Tongue (tissue), 2 donors: ENCODE measurements around the gene RBM19. TPM values are rescaled to one million over a fixed set of nuclear protein-coding genes. Genes with fewer than 3 reads are reported as not detected.

Experiments used
- DNase-seq: peaks from one replicate; pipeline ENCODE4 v3.0.0-alpha.2; 2015
- total RNA-seq: library from RNA; depleted of rRNA; stranded (reverse); fragments of >200 nt; gene quantifications from one replicate; pipeline ENCODE4 v1.2.3, GENCODE V29; 2014

The RBM19 gene
- total RNA-seq, 1 donor from 2014 or later = 19.5 TPM

DNA sequence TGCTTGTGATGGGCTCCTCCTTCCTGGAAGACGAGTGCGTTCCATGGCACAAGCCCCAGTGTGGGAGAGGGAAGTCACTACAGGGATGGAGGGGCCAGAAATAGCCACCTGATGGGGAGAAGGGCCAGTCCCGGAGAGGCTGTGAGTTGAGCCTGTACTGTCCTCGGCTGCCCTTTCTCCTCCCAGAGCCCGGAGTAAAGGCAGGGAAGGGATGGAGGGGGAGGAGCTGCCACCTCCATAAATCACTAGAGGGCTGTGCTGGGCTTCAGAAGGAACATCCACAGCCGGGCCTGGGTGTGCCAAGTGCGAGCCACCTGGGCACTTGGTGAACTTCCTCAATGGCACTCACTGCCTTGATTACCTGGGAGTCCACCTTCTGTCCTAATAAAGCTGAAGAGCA is 110.1 kb downstream of the RBM19 start:
- DNase-seq = no peak

DNA sequence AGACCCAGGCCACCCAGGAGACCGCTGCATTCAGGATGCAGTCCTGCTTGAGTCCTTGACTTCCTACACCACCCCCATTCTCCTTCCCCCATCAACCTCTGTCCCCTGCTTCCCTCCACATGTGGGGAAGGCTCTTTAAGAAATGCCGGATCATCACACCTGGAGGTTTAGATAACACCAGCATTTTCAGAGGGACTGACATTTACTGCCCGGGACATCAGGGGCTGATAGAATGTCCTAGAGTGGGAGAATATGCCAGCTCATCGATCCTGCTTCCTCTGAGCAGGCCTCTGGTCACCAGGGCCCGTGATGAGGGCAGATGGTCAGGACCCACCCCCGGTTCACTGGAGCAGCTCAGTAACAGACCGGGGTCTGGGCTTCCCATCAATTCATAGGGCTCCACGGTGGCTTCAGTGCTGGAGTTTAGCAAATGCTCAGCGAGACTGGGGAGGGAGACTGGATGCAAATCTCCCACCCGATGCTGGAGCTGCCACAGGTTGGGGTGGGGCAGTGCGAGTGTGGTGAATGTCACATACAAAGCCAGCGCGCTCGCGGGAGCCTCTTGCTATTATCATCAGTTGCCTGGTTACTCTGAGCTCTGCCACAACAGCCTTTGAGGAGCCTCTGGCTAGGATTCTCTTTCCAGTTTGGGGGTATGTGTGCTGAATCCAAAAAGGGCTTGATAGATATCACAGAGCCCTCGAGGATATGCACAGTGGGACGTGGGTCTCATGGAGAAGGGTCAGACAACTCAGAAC is 111.6 kb downstream of the RBM19 start:
- no peak for DNase-seq

DNA sequence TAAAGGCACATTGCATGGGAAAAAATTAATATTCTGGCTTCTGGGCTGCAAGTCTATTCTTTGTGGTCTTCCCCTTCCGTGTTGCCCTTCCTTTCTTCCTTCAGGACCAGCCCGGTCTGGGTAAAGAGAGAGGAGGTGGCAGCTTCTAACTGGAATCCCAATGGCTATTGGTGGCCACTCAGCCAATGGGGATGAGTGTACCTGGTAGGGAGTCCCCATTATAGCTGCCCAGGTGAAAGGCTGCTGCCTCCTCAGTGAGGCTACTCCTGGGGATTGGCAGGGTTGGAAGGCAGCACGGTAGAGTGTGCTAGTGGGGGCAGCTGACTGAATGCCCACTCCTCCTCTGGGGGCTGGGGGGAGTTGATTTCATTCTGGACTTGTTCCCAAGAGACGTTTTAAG is 112.6 kb downstream of the RBM19 start:
- DNase-seq = no peak

DNA sequence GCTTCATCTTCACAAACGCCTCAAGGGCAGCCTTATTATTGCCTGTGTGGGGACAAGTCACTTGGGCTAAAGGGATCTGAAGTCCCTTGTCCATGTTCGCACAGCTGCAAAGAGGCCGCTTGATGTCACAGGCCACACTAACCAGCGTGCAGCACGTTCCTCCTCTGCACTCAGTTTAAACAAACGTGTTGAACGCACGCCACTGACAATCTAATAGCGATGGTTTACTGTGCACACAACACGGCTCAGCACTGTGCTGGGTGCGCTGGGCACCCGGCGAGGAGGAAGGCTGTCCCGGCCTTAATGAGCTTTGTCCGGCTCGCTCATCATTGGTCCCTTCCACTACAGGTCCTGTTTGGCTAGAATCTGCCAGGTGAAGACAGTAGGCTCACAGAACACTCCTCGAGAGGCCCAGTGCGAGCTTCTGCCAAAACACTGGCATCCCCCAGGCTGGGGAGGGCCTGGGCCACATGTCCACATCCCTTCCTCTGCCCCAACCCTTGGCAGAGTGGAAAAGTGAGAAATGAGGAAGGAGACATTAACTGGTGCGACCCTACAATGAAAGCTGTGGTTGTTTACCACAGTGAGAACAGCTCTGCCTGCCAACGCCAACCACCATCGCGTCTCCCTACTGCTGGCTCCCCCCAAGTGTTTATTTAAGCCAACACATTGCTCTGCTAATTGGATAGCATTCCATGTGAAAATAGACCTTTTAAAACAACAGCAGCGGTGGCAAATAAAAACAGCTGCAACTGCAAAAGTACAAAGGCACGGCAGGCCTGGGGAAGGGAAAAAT is 113.2 kb downstream of the RBM19 start:
- DNase-seq = peak; percentile 42

DNA sequence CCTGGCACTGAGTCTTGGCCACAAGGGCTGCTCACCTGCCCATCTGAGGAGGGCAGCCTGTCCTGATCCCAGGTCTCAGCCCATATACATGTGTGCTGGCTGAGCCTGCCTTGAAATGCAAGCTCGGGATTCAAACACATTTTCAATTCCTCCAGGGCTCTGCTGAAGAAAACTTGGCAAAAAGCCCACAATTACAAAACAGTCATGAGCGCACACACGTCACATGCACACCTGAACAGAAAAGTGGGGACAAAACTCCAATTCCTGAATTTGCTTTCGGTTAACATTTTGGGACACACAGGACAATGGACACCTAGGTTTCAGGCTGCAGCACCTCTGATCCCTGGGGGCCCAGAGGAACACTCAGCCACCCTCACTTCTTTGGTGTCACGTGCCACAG is 113.9 kb downstream of the RBM19 start:
- peak; percentile 71 for DNase-seq

DNA sequence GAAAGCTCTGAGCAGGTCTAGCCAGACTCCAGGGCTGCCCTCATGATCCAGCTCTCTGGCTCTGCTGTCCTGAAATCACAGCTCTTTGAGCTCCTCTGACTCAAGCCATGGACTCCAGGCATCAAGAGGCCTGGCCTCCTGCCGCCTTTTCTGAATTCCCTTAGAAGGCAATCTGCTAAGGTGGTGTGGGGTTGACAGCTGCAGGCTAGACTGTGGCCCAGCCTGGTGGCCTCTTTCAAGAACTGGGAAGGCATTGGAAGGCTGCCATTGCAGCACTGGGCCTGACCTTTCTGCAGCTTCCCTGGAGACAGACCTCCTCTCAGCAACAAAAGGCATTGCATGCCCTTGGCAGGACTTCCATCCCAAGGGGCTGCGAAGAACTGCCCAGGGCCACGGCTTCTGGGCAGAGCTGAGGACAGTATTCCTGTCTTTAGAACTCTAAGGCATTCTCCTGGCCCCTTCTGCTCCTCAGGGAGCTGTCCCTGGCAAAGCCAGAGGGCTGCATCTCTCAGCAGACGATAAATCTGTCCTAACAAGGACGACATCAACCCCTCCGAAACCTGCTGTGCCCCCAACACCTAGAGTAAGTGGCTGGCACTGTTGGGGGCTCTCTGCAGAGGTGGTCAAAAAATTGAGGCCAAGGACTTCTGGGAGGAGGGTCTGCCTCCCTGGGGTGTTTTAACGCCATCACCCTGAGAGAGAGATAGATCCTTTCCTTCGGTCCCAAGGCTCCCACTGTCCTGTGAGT is 115.6 kb downstream of the RBM19 start:
- DNase-seq = peak; percentile 86

DNA sequence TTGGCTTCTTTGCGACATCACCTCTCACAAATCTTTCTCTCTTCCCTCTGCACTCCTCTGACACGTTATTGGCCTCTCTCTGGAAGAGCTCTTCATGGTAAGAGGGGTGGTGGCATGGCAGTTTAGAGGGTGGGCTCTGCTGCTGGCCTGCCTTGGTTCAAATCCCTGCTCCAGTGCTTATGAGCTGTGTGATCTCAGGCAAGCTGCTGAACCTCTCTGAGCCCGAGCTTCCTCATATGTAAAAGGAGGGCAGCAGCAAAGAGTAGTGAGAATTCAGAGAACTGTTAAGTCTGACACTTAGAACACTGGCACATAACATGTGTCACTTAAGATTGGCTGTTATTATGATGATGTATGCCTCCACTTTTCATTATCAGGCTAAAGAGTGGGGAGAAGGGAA is 118.3 kb downstream of the RBM19 start:
- DNase-seq = no peak

DNA sequence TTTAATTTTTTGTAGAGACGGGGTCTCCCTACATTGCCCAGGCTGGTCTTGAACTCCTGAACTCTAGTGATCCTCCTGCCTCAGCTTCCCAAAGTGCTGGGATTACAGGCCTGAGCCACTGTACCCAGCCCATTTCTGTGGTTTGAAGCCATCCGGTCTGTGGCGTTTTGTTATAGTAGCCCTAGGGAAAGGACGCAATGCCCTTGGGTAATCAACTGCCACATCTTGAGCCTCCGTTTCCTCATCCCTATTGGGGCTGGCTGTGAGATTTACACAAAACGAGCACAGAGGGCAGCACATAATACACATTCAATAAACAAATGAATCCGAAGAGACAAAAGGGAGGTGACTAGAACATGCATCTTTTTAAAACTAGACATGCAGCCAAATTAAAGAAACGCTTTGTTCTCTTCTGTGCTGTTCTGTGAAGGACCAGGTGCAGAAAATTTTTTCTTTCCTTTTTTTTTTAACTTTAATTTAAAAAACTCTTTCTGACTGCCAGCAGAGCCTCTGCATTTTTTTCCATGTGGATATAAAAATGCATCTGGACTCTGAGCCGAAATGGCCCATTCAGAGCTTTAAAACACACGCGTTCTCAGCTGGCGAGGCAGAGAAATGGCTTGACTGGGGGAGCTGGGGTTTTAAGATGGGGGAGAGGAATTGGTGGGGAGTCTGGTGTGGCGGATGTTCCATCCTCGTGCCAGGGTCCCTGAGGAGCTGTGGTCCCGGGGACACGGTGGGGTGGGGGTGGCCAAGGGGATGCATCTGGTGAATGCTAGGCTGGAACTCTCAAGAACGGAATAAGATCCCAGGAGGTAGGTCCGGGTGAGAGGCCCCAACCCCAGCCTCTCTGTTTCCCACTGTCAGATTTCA is 119.0 kb downstream of the RBM19 start:
- peak; percentile 56 for DNase-seq

DNA sequence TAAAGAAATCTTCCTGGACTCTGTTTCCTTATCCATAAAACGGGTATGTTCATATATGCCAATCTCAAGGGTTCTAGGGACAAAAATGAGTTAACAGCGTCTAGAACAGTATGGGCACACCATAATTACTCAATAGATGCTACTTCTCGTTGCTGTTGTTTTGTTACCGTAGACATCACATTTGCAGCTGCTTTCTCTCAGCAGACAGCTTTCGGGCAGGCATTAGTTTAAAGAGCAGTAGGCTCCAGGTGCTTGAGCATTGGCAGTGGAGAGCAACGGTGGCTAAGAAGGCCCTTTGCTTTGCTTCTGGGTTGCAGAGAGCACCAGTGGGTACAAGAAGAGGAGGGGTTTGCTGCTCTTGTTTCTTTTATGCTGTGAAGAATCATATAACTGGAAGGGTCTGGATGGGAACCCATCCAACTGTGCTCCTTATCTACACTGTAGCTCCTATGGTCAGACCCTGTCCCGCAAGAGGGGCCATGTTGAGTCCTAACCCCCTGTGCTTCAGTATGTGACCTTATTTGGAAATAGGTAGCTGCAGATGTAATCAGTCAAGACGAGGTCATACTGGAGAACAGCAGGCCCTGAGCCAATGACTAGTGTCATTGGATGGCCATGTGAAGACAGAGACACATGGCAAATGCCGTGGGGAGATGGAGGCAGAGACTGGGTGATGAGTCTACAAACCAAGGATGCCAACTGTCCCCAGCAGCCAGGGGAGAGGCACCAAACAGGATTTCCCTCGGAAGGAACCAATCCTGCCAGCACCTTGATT is 120.0 kb downstream of the RBM19 start:
- peak; percentile 57 for DNase-seq

DNA sequence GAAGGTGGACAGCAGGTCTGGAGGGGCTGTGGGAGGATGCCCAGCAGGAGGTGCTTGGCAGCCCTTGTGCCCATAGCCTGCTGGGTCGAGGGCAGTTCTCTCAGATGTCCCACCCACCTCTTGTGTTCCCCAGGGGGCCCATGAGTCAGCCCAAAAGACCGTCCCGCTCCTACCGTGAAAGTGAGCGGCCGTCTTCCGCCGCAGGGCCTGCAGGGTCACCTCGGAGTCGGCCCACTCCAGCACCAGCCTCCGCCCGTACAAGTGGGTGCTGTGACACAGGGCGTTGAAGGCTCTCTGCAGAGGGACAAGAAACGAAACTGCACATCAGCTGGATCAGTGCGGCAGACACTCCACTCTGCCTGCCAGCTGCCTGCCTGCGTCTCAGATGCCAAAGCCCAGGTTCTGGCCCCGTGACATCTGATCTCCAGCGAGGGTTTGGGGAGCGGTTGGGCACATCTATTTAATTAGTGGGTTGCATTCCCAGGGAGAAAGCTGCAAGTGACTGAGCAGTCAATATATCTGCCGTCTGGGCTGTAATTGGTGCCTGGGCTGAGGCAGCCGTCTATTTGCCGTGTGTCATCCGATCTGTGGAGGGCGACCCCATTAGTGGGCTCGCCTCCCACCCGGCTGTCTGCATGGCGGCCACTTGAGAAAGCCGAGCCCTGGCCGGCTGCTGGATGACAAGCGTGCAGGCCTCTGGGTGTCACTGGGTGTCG is 121.5 kb downstream of the RBM19 start:
- DNase-seq = peak; percentile 69

DNA sequence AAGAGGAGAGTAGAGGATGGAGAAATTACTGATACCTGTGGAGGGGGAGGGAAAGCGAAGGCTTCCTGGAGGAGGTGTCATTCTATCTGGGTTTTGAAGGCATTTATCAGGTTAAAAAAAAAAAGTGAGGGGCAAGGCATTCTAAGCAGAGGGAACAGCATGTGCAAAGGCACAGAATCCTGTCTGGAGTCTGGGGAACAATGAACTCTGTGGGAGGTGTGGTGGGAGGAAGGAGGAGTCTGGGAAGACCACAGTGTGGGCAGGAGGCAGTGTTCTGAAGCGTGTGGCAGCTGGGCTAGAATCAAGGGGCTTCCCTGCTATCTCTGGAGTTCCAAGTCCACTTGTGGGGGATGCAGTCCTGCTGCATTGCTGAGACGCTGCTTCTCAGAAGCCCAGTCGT is 123.4 kb downstream of the RBM19 start:
- no peak for DNase-seq

DNA sequence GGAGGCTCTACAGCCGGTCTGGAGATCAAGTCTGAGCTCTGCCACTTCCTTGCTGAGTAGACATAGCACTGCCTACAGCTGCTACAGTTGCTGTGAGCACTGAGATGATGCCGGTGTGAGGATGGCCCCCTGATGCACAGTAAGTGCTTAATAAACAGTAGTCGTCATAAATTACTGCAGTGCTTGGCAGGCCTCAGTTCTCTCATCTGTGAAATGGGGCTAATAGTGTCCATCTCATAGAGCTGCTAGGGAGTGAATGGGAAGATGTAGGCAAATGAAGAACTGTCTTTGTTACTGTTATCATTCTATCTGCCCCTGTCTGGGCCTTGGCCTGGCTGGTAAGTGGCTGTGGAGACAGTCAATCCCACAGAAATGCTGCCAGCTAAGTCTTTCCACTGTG is 124.3 kb downstream of the RBM19 start:
- DNase-seq = no peak

DNA sequence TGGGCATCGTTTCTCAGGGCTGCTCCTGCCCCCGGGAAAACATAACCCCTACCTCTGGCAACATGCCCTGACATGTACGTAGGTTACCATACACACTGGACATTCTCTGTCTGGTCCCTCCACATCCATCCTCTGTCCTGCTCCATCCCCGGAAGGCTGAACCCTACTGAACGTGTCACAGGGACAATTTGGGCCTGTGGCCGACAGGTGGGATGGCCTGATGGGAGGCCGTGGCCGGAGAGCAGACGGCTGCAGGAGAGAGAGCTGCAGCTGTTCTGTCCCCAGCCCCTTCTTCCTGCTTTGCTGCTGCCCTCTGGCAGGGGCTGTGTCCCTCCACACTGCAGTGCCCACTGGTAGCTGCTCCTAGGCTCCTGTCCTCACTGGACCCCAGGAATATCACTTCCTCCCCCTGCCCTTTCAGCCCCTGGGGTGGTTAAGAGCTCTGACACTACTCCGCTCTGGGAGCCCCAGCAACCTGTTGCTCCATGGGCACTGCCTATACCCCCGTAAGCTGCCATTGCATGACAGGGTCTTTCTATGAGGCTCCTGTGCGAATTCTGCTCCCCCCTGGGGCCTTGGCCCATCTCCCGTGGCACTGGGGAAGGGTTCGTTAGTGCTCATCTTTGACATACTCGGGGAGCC is 125.6 kb downstream of the RBM19 start:
- no peak for DNase-seq

DNA sequence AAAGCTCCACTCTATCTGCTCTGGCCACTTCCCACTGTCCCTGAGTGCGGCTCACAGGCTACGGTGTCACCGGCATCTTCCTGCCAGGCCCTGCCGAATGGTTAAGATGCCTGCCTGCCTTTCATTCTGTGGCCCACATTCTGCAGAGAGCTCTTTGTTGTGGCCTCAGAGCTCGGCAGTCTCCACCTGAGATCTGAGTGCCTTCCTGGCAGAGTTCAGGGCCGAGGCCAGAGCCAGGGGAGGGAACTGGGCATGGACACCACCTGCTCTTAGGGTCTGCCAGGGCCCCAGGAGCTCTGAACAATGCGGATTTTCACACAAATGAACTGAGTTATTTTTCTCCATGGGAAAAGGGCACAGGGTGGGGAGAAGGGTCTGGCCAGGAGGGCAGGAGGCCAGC is 127.2 kb downstream of the RBM19 start:
- no peak for DNase-seq

DNA sequence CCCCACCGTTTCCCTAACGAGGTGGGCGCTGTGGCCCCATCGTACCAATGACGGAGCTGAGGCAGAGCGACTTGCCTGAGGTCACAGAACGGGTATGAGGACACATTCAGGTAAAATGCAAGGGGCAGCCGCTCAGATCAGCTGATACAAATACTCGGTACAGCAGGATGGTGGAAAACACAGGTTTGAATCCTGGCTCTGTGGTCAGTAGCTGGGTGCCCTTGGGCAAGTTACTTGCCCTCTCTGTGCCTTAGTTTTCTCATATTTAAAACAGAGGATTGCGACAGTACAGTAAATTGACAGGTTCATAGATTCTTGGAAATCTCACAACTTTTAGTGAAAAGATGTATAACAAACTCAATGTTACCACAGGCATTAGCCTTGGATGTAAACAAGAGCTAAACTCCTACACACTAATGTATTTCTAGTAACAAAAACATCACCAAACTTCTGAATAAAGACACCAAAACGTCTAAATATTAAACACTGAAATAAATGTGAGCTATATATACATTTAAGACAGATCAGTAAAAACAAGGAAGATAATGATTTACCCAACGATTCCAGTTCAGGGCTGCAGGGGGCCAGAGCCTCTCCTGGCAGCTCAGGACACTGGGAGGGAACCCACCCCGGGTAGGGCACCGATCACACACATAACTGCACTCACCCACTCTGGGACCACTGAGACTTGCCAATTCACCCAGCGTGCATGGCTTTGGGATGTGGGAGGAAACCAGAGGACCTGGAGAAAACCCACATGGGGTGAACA is 128.4 kb downstream of the RBM19 start:
- DNase-seq = no peak

DNA sequence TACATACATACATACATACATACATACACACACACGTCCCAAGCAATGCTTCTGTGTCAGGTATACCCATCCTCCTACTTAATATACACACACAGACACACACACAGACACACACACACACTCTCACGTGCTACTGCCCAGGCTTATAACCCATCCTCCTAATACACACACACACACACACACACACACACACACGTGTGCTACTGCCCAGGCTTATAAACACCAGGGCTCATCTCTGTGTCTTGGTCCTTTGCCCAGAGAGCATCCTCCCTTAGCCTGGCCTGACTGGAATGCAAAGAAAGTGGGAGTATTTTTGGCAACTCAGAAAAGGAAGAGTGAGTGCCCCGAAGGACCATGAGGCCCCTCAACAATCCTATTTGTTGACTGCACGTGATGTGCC is 129.0 kb downstream of the RBM19 start:
- DNase-seq = no peak

DNA sequence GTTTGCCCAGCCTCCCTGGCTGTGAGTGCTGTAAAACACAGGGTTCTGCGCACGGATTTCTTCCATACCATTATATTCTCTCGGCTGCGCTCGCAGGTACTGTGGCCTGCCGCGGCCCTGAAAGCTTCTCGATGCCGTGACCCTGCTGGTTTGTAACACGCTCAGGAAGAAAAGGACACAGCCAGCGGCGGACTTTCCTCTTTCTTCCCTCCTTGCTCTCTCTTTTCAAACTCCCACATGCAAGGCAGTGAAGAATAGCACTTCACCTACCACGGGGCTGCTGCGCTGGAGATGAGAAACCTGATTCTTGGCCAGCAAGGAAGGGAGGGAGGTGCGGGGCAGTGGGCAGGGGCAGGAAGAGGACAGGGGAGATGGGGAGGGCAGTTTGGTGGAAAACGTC is 130.2 kb downstream of the RBM19 start:
- DNase-seq = no peak

DNA sequence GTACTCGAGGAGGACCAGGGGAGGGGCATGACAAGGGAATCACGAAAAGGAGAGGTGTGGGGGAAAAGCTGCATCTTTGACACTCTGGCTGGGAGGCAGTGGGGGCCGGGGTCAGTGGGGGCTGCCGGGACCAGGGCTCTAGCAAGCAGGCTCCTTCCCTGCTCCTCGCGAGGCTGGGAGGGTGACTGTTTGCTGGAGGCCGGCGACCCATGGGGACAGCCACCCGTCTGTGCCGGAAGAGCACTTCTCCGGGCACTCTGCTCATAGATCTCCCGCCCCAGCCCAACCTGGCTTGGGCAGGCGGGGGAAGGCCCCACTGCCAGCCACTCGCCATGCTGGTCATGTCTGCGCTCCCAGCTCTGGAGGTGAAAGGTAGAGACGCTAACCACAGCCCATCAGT is 130.7 kb downstream of the RBM19 start:
- DNase-seq = no peak

DNA sequence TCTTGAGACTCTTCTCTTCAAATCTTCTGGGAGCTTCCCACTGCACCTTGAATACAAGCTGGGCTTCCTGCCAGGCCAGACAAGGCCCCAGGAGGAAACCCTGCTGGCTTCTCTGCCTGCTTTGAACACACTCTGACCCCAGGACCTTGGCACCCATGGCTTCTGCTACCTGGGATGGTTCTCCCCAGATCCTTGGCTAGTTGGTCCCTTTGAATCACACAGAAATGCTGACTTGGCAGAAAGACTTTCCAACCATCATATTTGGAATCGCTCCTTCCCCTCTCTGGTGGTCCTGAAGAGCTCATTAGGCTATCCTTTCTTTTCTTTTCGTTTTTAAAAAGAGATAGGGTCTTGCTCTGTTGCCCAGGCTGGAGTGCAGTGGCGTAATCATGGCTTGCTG is 132.7 kb downstream of the RBM19 start:
- no peak for DNase-seq
